HG03520 (cell line): ENCODE measurements around the gene NLRX1.
"Not testable (repeated sequence)": the region's sequence is repeated elsewhere in the genome, so short reads cannot be mapped to it uniquely, and the experiment has no call there.

Source experiments
- ATAC-seq: cut with Tn5 transposase; IDR thresholded peaks from one replicate; pipeline ENCODE4 v1.9.1; 2021; ENCODE audit warnings: mild to moderate bottlenecking, moderate library complexity; ENCODE audit not compliant: unreplicated experiment

NLRX1 gene

GRCh38 chr11:119181677-119182412, 13.3 kb downstream of the NLRX1 start:
- no peak for ATAC-seq

DNA sequence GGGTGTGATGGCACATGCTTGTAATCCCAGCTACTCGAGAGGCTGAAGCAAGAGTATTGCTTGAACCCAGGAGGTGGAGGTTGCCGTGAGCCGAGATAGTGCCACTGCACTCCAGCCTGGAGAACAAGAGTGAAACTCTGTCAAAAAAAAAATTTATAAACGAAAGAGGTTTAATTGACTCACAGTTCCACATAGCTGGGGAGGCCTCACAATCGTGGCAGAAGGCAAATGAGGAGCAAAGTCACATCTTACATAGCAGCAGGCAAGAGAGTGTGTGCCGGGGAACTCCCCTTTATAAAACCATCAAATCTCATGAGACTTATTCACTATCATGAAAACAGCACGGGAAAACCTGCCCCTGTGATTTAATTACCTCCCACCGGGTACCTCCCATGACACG, 15.9 kb downstream of the NLRX1 start:
- ATAC-seq: not testable (repeated sequence)

DNA sequence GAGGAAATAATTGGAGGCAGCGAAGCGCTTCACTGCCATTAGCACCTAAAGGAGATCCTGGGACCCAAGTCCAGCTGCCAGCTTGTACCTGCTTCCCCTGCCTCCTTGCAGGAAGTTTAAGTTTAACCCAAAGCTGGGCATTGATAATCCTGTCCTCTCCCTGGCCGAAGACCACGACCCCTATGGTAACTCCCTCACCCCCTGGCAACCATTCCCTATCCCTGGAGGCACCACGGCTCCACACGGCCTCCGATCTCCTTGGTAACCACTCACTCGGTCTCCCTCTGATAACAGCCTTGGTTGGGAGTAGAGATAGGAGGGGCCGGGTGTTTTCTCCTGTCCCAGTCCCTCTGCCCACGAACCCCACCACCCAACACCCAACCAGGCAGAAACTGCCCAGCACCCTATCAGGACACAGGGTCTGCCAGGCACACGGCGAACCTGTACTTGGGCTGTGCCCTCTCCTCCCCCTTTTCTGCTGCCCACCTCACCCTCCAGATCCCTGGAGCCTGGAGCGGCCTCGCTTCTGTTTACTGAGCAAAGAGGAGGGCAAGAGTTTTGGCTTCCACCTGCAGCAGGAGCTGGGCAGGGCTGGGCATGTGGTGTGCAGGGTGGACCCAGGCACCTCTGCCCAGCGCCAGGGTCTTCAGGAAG, 17.6 kb downstream of the NLRX1 start:
- ATAC-seq: no peak

DNA sequence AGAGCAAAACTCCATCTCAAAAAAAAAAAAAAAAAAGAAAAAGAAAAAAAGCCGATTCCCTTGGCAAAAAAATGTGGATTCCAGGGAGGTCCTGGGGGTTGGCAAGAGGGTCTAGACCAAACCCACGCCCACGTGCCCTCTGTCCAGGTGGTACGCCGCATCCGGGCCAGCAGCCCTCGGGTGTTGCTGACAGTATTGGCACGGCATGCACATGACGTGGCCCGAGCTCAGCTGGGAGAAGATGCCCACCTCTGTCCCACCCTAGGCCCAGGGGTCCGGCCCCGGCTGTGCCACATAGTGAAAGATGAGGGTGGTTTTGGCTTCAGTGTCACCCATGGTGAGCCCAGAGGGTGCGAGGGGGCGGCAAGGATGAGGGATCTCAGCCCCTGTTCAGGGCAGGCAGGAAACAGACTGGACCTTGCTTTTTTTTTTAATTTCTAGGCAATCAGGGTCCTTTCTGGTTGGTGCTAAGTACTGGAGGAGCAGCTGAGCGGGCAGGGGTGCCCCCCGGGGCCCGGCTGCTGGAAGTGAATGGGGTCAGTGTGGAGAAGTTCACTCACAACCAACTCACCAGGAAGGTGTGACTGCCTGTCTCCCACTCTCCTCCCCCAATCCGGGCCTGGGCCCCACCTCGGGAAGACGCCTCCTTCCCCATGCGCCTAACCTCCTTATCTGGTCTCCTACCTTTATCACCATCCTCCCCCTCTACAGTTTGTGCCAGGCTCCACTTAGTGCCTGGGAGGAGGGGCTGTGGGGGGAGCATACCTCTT, 18.8 kb downstream of the NLRX1 start:
- ATAC-seq: no peak

- ATAC-seq: no peak
Measured at GRCh38 chr11:119188067-119188466, 19.5 kb downstream of the NLRX1 start.

DNA sequence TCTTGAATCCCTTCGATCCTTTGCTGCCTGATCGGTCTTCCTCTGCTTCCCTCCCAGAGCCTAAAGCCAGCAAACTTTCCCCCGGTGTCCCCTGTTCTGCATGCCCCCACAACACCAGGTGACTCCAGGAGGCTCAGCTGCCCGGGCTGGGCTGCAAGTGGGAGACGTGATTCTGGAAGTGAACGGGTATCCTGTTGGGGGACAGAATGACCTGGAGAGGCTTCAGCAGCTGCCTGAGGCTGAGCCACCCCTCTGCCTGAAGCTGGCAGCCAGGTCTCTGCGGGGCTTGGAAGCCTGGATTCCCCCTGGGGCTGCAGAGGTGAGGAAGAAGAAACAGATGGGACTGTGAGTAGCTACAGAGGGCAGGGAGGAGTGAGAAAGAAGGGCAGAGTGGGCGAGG, 20.4 kb downstream of the NLRX1 start:
- ATAC-seq: no peak

DNA sequence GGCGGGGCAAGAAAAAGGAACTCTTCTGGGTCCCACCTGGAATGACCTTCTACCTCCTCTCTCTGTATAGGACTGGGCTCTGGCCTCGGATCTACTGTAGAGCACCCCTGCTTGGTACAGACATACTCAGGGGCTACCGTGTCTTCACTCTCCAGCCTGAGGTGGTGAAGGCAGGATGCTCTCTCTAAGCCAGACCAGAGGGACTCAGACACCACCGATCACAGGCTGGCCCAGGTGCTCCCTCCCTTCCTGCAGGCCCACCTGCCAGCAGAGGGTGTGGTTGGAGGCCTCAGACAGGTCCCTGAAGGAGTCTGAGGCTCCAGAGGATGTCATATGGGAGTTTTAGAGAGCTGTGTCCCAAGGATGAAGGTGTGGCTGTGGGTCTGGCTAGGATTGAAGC, 20.9 kb downstream of the NLRX1 start:
- no peak for ATAC-seq

GRCh38 chr11:119190531-119190930, 22.0 kb downstream of the NLRX1 start:
- ATAC-seq: no peak

DNA sequence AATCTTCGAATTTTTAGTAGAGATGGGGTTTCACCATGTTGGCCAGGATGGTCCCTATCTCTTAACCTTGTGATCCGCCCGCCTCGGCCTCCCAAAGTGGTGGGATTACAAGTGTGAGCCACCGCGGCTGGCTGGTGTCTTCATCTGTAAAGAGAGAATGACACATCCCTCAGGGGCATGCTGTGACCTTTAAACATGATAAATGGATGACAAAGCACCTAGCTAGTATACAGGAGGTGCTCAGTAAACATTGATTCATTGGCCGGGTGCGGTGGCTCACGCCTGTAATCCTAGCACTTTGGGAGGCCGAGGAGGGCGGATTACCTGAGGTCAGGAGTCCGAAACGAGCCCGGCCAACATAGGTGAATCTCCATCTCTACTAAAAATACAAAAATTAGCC, 22.7 kb downstream of the NLRX1 start:
- not testable (repeated sequence) for ATAC-seq

DNA sequence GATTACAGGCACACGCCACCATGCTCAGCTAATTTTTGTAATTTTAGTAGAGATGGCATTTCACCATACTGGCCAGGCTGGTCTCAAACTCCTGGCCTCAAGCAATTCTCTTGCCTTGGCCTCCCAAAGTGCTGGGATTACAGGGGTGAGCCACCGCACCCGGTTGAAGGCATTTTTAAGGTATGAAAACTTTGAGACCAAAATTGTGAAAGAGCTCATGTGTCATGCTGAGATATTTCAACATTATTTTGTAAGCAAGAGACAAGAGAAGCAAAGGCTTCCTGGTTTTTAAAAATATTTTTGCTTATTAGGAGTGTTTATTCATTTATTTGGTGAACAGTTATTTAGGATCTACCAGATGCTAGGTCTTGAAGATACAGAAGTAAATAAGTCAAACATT, 23.6 kb downstream of the NLRX1 start:
- ATAC-seq: no peak

- ATAC-seq: no peak
Measured at GRCh38 chr11:119193001-119193400, 24.5 kb downstream of the NLRX1 start.

GRCh38 chr11:119193626-119194025, 25.1 kb downstream of the NLRX1 start:
- ATAC-seq: no peak

DNA sequence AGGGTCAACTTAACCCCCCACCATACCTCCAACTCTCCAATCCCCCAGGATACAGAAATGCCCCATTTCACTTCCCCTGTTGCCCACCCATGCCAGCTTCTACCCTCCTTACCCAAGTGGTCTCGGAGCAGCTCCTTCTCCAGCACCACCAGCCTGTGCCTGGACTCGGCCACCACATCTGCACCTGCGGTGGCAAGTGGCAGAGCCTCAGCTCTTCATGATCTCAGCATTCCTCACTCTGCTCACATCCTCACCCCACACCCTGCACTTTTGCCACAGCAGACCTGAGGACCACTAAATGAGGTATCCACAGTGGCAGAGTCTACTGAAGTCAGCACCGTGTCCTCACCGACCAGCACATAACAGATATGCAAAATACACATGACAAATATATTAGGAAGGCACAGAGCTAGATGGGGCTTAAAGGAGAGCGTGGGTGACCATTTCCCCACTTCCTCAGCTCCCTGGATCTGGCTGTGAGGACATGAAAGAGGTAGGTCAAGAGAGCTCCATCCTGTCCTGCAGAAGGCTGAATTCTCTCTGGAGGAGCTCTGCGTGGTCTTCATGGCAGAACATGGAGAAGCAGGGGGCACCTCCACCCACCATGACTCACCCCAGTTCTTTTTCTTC, 26.4 kb downstream of the NLRX1 start:
- no peak for ATAC-seq

DNA sequence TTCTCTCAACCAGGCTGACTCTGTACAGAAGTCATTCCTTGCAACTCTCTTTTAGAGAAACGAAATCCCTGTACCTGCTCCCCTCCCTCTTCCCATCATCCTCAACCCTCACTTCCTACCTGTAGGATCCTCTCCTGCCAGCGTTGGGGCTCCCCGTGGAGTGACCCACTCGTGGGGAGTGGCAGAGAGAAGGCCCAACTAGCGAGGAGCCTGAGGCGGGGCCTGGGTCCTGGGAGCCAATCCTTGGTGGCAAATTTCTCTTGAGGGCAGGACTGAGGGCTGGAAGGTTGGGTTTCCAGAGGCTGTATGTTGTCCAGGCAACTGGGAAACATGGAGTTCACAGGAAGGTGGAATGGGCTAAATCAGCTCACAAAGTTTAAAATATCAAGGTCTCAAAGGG, 27.2 kb downstream of the NLRX1 start:
- no peak for ATAC-seq

DNA sequence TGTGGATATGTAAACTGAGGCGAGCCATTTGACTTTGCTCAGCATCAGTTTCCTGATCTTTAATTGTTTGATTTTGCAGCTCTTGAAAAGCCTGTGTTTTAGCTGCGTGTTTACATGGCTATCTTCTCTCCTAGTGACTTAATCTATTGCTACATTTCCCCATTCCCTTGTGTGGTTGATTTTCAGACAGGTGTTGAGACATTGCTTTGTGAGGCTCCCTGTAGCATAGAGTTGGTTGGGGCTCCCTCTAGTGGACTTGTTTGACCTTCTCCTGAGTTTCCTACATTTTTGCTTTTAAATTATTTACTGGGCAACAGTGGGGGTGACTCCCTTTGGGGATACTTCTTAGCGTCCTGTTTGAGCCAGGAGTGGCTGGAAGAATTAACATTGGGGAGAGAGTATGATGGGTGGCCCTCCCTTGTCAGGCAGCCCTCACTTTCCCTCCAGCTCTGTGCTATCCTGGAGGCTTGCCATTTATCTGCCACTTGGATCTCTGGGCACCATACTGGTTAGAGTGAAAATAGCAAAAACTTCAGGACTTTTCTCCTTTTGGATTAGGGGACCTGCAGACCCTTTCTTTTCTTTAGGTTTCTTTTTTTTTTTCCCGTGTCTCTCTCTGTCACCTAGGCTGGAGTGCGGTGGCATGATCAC, 28.4 kb downstream of the NLRX1 start:
- peak; percentile 71 for ATAC-seq

GRCh38 chr11:119198925-119199324, 30.4 kb downstream of the NLRX1 start:
- ATAC-seq: no peak

GRCh38 chr11:119201236-119201635, 32.7 kb downstream of the NLRX1 start:
- not testable (repeated sequence) for ATAC-seq

DNA sequence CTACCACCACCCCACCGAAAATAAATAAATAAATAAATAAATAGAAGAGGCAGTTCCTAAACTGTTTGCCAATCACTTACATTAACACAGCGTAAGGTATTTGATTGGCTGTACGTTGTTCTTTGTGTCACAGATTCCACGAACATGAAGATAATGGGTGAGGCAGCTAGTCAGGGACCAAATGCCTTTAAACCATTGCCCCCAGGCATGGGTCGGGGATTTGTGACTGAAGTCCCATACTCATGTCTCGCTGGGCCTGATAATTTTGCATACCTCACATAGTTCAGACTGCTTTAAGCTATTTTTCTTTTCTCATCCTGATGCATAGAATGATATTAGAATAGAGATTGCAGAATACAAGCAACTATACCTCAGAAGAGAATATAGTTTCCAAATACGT, 34.0 kb downstream of the NLRX1 start:
- ATAC-seq: no peak

- ATAC-seq: no peak
Measured at GRCh38 chr11:119204066-119204465, 35.5 kb downstream of the NLRX1 start.

DNA sequence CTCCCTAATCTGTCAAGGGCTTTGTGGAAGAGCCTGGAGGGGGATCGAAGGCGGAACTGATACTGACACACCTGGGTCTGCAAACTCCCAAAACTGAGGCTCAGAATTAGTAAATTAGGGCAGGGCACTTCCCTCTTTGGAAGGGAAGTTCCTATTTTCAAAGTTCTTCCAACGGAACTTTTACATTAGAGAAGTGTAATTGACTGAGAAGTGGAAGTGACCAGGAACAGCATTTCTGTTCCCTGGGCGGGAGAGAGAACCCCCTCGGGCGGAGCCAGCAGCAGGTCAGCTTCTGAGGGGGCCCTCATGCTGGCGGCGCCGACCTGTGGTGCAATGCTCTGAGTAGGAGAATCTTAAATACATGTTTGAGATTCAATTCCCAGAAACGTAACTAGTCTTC, 36.6 kb downstream of the NLRX1 start:
- no peak for ATAC-seq
